GM18873 (cell line): Measurements from ENCODE around the gene ISYNA1.
A peak's percentile ranks its signal among the peaks of the same experiment; 100 is the strongest.
"Not testable (repeated sequence)": the region's sequence is repeated elsewhere in the genome, so short reads cannot be mapped to it uniquely, and the experiment has no call there.

Experiments
- ATAC-seq: cut with Tn5 transposase; IDR thresholded peaks from one replicate; pipeline ENCODE4 v1.9.1; 2021; ENCODE audit warnings: mild to moderate bottlenecking, moderate library complexity, moderate number of reproducible peaks; ENCODE audit not compliant: unreplicated experiment, low FRiP score

ISYNA1 gene

DNA sequence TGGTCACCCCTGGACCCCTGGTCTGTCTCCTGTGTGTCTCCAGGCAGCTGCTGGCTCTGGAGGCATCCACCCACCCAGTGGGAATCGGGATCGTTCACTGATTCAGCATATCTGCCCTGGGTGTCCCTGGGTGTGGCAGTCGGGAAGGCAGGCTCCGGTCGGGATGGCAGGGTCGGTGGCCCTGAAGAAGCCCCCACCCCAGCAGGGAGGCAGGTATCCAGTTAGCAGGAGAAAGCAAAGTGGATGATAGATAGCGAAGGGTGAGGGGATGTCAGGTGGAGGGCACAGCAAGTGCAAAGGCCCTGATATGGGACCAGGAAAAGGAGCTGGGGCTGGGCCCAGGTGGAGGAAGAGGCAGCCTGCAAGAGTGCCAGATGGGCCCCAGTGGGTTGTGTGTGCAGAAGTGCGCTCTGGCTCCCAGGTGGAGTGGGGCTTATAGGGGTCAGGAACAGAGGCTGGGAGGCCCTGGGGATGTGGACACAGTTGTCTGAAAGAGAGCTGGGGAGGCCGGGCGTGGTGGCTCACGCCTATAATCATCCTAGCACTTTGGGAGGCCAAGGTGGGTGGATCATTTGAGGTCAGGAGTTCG, 16.5 kb downstream of the ISYNA1 start:
- no peak for ATAC-seq

DNA sequence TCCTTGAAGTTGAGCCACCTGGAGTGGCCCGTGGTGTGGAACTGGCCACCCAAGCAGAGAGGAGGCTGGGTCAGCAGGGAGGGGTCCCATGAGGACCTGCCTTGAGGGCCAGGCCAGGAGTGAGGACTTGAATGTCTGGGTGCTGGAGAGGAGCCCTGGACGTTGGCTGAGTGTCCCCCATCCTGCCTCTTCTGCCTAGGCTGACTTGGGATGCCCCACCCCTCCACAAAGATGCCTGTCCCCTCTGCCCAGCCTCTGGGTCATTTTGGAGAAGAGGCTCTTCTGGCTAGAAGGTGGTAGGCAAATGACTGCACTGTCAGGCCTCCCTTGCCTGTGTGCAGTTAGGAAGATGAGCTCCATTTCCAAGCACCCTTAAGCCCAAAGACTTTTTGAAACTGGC, 17.0 kb downstream of the ISYNA1 start:
- no peak for ATAC-seq

DNA sequence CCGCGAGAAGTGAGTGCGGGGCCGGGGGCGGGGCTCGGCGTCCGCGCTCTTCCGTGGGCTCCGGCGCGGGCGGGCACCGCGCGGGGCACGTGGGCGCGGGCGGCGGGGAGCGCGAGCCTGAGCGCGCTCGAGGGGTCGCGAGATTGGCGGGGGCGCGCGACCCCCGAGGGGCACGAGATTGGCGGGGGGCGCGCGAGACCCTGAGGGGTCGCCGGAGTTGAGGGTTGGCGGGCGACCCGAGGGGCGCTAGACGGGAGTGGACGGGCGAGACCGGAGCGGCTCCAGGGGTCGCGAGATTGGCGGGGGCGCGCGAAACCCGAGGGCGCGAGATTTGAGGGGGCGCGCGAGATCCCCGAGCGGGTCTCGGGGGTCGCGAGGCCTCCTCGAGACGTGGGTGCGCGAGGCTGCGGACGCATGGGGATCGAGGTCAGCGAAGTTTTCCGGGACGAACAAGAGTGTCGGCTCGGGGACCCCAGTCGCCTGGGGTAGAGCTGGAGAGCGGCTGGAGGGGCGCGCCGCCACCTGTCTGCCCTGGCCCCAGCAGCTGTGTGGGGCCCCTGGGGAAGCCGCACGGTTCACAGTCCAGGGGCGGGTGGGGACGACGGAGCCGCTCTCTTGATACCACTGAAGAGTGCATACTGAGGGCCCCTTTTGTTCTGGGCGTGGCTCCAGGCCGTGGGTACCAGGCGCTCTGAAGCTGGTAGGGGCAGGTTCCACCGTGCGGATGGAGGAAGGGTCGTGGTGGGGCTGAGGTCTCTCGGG, 18.1 kb downstream of the ISYNA1 start:
- ATAC-seq, result no peak

DNA sequence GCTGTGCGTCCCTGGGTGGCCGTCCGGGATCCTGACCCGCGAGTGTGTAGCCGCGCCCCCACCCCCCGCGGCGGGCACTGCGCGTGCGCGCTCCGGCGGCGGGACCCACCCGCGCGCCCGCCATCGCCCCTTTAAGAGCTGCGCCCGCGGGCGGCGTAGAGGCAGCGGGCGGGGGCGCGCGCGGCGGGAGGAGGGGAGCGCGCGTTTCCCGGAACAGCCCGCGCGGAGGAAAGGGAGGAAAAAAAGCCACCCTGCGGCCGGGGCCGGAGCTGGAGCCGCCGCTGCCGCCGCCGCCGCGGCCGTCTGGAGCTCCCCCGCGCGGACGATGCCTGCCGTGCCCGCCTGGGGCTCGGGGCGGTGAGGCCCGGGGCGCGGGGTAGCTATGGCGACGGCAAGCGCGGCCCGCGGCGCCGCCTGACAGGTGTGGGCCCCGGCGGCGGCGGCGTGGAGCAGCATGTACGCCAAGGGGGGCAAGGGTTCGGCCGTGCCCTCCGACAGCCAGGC, 18.7 kb downstream of the ISYNA1 start, which contains the start of gene SSBP4:
SSBP4 (plus strand) TSS at position 204 of the 504 bp plus-strand sequence; CDS start at position 455, 251 bp downstream.
- no peak for ATAC-seq

DNA sequence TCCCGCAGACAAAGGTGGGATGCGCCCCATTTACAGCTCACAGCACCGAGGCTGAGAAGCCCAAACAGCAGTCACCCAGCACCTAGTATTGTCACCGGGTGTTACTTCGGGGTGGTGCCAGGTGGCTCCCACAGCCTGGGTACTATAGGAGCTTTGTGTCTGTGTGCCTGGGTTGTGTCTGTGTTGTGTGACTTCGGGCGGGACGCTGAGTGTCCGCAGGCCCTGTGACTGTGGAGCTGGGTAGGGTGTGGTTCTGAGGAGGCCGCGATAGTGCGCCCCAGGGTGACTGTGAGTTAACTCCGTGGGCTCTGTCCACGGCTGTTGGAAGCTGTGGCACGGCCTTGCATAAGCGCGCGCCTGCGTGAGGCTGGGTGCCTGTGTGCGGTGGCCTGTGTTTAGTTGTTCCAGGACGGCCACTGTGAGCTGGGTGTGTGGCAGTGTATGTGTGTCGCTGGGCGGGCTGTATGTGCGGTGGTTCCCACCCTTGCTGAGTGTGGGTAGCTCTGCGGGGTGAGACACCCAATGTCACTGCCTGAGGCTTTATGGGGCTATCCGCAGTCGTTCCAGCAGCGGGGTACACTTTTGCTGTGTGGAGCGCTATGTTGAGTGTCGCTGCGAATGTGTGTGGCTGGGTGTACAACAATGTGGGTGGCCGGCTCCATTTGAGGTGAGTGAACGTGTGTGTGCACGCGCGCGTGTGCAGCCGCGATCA, 19.3 kb downstream of the ISYNA1 start:
- ATAC-seq, result no peak

DNA sequence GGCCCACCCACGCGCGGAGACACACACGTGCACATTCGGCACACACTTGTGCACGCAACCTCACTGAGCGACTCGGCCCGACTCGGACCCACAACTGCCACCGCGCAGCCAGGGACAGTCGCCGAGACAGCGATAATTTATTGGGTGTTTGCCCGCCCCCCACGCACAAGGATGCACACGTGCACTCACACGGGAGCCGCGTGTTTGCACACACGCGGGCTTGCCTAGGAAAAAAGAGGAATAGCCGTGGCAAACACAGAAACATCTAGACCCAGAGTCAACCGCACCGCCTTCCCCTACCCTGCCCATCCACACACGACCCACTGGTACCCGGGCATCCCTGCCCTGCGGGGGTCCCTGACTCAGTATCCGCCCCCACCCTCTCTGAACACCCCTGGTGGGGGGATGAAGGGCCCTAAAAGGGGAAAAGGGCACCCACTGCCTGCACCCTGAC, 19.9 kb downstream of the ISYNA1 start:
- no peak for ATAC-seq

DNA sequence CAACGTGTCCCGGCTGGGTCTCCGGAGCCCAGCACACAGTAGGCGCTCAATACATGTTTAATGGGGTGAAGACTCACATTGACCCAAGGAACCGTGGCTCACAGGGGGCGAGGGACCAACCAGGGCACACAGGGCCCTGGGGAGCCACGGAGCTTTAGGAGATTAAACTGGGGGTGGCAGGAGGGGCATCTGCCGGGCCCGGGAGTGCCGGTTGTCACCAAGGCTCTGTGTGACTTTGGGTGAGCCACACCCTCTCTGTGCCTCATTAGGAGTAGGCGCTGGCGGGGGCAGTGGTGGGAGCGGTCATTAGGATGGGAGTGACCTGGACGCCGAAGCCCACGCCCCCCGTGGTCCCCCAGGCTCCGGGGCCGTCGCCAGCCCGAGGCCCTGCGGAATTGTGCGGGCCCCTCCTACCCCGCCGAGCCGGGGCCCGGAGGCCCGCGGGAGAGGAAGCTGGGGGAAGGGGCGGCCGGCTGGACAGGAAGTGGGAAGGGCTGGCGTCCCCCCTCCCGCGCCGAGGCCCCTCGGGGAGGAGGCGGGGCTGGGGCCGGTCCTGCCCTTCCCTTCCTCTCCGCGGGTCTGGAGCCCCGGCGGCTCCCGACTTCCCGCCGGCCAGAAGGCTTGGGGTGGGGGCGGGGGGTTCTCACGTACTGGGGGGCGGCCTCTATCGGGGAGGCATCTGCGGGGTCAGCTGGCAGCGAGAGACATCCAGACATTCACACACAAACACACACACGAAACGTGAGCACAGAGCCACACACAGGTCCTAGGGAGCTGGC, 20.5 kb downstream of the ISYNA1 start:
- ATAC-seq, result no peak

DNA sequence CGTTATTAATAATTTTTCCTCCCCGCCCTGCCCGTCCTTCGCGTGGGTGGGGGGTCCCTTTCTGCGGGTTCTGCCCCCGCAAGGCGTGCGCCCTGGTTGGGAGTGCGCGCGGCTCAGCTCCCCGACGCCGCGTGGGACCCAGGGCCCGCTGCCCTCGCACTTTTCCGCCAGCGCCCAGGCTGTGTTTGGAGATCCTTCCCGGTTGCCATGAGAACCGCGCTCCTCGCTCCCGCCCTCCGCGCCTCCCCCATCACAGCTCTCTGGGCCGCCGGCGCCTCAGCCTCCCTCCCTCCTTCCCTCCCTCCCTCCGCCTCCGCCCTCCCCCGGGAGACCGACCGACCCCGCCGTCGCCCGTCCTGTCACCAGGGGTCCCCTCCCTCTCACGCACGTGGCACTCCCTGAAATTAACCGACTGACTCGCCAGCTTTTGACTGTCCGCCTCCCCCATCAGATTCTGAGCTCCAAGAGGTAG, 21.1 kb downstream of the ISYNA1 start:
- ATAC-seq, result no peak

DNA sequence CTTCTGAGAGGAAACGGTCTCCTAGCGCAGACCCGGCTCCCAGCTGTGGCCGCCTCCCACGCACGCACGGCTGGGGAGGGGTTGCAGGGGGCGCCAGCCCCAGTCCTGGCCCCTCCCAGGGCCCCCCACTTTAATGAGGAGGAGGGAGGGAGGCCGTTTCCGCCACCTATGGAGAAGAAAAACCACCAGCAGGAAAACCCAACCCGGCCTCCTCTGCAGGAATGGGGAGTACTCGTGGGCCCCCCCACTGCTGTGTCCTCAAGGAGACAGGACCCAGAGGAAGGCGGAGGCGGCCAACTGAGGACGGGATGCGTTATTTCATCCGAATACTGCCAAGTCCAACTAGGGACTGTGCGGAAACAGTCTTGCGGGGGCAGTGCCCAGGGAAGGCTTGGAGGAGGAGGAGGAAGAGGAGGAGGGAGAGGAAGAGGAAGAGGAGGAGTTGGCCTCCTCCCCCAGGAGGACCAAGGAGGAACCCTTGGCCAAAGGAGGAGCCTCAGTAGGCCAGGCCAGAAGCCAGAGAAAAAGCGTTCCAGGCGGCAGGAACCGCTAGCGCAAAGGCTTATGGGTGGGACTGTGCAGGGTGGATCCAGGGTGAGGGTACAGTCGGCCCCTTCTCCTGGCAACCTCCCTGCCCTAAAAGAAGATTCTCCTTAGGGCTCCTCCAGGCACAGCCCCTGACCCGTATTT, 22.6 kb downstream of the ISYNA1 start:
- ATAC-seq, result no peak

DNA sequence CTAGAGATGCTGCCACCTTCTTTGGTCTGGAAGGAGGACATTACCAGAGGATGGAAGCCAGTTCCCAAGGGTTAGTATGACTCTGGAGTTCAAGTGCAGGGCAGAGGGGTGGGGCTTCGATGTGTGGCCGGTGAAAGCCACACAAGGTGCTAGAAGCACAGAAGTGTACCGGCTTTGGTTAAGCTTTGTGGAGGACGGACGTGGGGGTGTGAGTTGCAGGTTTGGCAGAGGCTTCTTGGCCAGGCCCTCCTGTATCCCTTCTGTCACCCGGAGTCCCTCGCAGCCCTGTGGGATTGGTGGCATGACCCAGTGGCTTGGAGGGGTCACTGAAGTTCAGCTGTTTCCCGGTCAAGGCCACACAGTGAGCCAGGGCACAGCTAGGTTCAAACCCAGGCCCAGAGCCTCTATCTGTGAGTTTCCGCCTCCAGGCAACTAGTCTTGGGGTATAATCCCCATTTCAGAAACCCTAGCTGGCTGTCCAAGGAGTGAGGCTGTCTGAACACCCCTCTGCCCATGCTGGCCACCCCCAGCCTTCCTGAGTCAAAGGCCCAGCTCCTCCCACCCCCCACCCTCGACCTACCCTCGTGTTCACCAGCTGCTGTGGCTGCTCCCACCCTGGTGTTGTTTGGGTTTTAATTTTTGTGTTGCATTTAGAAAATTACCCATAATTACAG, 23.3 kb downstream of the ISYNA1 start:
- ATAC-seq, result no peak

DNA sequence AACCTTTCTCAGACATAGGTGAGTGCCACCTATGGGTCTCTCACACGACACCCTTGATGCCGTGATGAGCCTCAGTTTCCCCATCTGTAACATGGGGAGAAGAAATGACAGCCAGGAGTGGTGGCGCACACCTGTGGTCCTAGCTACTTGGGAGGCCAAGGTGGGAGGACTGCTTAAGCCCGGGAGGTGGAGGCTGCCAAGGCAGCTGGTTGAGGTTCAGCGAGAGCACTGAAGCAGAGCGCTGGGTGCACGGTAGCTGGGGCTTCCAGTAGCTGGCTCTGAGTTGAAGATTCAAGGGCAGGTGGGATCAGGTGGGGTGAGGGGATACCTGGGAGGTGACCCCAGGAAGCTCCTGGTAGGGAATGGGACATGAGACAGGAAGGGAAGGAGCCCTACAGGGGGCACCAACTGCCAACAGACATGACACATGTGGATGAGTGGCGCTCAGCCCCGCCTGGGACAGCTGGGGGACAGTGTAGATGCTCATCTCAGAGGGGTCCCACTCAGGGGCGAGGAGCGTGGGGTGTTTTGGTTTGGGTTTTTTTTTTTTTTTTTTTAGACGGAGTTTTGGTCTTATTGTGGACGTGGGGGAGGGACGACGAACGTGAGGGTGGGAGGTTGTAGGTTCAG, 25.2 kb downstream of the ISYNA1 start:
- no peak for ATAC-seq

DNA sequence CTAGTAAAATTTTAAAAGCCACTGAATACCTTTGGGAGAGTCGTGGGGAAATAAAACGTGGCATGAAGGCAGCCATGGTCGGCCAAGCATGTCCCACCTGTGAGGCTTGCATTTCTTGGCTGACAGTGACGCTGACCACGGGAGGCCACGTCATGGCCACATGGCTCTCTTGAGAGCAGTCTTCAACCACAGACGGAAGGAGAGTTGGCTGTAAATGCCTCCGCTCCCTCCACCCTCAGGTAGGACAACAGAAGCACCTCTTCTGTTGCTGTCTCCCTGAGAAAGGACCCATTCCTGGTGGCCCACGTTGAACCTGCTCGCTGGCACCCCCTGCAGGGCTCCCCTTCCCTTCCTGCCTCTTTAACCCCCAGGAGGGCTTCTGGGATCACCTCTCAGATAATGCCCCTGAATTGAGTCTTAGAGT, 29.9 kb downstream of the ISYNA1 start:
- peak; percentile 53 for ATAC-seq

DNA sequence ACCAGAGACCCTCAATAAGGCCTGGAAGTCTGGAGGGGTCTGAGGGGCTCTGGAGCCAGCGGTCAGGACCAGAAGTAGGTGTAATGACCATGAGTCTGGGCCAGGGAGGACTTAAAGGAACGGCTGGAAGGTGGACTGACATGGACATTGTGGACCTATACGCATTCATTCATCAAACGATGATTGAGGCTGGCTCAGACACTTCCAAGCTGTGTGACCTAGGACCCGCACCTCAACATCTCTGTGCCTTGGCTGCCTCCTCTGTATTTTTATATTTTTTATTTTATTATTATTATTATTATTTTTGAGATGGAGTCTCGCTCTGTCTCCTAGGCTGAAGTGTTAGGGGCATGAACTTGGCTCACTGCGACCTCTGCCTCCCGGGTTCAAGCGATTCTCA, 31.2 kb downstream of the ISYNA1 start:
- ATAC-seq, result no peak

DNA sequence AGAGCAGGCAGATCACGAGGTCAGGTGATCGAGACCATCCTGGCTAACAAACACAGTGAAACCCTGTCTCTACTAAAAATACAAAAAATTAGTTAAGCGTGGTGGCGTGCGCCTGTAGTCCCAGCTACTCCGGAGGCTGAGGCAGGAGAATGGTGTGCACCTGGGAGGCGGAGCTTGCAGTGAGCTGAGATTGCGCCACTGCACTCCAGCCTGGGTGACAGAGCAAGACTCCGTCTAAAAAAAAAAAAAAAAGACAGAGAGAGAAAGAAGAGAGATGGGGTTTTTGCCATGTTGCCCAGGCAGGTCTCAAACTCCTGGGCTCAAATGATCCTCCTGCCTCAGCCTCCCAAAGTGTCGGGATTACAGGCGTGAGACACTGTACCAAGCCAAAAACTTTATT, 32.2 kb downstream of the ISYNA1 start:
- ATAC-seq, result not testable (repeated sequence)

DNA sequence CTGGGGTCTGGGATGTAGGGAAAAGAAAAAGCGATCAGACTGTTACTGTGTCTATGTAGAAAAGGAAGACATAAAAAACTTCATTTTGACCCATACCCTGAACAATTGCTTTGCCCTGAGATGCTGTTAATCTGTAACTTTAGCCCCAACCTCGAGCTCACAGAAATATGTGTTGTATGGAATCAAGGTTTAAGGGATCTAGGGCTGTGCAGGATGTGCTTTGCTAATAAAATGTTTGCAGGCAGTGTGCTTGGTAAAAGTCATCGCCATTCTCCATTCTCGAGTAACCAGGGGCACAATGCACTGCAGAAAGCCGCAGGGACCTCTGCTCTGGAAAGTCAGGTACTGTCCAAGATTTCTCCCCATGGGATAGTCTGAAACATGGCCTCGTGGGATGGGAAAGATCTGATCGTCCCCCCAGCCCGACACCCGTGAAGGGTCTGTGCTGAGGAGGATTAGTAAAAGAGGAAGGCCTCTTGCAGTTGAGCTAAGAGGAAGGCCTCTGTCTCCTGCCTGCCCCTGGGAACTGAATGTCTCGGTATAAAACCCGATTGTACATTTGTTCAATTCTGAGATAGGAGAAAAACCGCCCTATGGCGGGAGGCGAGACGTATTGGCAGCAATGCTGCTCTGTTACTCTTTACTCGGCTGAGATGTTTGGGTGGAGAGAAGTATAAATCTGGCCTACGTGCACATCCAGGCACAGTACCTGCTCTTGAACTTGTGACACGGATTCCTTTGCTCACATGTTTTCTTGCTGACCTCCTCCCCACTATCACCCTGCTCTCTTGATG, 35.3 kb downstream of the ISYNA1 start:
- not testable (repeated sequence) for ATAC-seq

DNA sequence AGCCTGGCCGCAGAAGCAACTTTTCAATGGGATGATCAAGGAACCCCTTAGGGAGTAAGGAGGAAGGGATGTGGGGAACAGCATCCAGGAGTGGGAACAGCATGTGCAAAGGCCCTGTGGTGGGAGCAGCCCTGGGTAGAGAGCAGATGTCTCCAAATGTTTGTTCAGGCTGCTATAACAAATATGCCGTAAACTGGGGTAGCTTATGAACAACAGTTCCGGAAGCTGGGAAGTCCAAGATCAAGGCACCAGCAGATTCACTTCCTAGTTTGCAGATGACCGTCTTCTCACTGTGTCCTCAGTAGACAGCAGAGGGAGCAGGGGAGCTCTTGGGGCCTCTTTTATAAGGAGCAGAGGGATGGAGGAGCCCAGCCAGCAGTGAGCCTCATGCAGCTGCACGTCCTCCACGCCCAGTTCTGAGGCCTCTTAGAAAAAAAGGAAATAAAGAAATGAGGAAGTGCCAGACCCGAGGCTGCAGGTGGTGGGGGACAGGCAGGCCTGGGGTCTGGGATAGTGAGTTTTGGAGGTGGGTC, 36.3 kb downstream of the ISYNA1 start:
- no peak for ATAC-seq

DNA sequence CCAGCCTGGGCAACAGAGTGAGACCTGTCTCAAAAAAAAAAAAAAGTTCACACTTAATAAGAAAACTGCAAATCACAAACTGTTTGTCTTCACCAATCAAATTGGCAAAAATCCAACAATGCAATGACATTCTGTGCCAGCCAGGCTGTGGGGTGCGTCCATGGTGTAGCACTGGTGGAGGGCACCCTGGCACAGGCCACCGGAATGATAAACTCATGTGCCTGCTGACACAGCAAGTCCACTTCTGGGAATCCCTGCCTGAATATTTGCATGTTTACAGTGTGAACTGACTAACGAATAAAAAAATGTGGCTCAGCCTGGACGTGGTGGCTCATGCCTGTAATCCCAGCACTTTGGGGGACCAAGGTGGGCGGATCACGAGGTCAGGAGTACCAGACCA, 38.9 kb downstream of the ISYNA1 start:
- no peak for ATAC-seq
